GM21367 (cell line): ENCODE data around the gene AP1B1.

Experiments
- ATAC-seq: cut with Tn5 transposase; IDR thresholded peaks from one replicate; pipeline ENCODE4 v1.9.1; 2021; ENCODE audit not compliant: unreplicated experiment

Gene AP1B1

GRCh38 chr22:29334148-29334547 lies 54.2 kb downstream of the AP1B1 start:
- no peak for ATAC-seq

- ATAC-seq = no peak
Measured at GRCh38 chr22:29332886-29333496, 55.4 kb downstream of the AP1B1 start.

GRCh38 chr22:29331658-29332300 lies 56.6 kb downstream of the AP1B1 start:
- ATAC-seq = no peak

DNA sequence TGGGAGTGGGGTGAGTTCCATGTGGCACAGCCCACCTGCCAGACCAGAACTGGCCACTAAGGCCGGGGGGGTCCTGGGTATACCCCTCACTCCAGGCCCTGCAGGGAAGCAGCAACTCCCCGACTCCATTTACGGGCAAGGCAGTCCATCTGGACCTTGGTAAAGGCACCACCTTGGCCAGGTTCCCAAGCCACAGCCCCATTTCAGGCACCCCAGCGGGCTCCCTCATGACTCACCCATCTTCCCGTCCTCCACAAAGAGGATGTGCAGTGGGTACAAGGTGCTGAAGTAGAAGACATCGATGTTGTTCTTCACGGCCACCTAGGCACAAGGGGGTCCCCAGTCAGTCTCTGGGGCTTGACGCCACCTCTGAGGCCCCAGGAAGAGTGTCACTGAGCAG lies 57.2 kb downstream of the AP1B1 start:
- ATAC-seq = no peak

GRCh38 chr22:29330753-29331152 lies 57.6 kb downstream of the AP1B1 start:
- no peak for ATAC-seq

DNA sequence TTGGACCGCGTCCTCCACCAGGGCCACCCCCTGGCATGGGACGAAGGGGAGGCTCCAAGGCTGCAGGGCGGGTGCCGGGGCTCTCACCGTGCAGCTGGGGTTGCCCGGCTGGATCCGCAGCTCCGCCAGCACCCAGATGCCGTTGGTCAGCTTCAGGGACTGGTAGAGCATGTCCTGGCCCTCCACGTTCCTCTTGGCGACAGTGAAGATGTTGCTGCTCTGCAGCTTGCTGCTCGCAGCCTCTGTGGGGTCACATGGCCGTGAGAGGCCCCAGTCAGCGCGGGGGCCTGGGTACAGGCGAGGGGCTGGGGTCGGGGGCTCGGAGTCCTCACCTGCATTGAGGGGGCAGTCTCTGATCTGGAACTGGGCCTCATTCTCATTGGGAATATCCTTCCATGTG lies 58.1 kb downstream of the AP1B1 start:
- no peak for ATAC-seq

DNA sequence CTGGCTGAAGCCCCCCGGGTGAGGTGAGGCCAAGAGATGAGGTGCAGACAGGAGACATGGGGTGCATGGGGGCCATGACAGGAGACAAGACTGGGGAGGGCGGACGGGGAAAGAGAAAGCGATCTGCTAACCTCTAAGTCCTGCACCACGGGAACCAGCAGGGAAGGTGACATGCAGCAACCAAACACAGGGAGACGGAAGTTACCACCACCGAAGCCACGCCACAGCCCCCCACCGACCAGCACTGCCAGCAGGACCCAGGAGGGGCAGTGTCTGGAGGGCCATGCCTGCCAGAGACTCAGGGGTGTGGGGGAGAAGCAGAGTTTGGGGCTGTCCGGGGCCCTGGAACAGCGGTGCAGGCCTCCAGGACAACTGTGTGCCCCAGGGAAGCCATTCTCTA lies 58.8 kb downstream of the AP1B1 start:
- ATAC-seq = no peak

GRCh38 chr22:29328566-29329500 lies 59.5 kb downstream of the AP1B1 start:
- no peak for ATAC-seq

DNA sequence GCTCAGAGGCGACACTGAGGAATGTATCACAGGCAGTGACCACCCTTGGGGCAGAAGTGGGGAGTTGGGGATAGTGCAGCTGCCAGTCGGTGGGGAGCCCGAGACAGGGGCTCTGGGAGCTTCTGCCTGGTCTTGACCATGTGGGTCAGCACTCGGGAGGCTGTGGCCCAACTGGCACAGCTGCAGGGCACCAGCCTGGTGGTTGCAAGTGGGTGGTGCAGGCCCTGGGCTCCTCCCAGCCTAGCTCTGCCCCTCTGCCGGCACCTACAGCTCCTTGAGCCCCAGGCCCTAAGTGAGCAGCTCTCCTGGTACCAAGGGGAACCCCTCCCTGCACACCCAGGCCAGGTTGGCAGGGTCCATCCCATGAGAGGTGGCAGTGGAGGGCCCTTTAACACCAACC lies 60.3 kb downstream of the AP1B1 start:
- no peak for ATAC-seq

DNA sequence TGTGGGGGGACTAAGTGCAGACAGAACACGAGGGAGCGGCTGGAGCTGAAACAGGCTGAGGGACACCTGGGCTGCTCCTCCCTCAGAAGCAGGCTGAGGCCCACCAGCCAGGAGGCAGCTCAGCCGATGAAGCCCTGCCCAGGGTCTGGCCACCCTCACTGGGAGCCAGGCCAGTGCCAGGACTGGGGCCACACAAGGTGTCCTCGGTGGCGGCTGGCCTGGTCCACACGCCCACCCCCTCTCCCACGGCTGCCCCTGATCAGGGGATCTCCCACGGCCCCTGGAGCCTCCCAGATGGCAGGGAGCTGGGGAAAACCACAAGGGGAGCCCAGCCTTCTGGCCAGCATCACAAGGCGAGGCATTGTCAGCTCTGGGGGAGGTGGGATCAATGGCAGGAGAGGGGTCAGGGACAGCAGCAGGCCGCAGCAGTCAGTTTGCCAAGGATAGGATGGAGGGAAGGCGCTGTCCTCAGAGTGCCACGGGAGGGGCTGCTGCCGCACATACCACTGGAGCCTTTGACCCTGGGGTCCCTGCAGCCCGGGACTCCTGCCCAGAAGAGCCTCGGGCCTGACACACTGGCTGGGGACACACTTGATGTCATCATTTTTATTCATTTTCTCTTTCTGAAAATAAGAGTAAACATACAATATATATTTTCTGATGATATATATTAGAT lies 61.1 kb downstream of the AP1B1 start:
- no peak for ATAC-seq

GRCh38 chr22:29326481-29326880 lies 61.9 kb downstream of the AP1B1 start:
- no peak for ATAC-seq

DNA sequence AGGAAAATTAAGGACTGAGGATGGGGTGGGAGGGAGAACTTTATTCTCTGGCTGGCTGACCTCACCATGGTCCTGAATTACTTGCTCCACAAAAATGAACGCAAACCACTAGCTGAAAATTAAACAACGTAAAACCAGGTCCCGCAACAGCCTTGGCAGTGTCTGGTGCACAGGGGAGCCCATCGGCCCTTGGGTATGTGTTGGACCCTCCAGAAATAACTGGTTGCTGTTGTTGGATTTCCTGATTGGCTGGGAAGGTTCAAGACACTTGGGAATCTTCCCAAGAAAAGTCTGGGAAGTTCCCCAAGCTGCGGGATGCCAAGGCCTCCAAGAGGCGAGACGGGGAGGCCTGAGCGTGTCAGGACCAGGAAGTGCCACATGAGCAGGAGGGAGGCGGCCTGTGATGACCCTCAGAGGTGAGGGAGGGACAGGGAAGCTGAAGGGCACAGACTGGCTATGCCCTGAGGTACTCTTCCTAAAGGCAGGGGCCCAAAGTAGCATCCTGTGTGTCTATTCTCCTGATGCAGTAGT lies 62.5 kb downstream of the AP1B1 start:
- ATAC-seq = no peak

GRCh38 chr22:29325356-29325755 lies 63.0 kb downstream of the AP1B1 start:
- ATAC-seq = no peak

GRCh38 chr22:29323641-29324040 lies 64.7 kb downstream of the AP1B1 start:
- ATAC-seq = no peak

- no peak for ATAC-seq
Measured at GRCh38 chr22:29320546-29320945, 67.8 kb downstream of the AP1B1 start.

DNA sequence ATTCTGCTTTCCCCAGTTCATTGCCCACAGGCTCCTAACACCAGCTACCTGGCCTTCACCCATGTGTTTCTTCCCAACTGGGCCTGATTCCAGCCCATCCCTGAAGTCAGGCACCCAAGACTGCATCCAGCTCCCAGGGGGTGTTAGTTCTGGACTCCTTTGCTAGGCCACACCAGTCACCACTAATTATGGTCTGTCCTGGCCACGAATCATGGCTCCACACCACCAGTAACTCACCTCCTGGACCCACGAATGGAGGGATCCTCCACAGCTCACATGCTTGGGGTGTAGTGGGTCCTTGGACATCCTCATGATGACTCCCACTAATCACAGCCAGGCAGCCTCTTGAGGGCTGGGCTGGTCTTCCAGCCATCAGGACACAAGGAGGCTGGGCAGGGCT lies 69.3 kb downstream of the AP1B1 start:
- ATAC-seq = no peak

DNA sequence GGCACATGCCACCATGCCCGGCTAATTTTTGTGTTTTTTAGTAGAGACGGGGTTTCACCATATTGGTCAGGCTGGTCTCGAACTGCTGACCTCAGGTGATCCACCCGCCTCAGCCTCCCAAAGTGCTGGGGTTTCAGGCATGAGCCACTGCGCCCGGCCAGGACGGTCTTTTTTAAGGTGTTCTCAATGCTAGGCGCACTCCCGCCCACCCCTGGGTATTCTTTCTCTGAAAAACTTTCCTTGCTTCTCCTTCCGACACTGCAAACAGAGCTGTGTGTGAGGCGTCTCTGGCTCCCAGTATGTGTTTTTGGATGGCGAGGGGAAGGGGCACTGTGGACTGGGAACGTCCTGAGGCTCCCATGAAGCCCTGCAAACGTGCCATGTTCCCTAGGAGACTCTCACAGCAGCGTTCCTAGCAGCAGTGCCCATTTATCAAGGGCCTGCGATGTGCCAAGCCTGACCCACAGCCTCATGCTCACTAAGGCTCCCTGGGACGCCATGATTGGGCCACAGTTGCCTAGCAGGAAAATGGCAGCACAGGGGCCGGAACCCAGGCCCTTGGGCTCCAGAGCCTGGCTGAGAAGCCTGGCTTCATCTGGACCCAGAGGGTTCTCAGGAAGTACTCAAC lies 70.4 kb downstream of the AP1B1 start:
- no peak for ATAC-seq

GRCh38 chr22:29316141-29316828 lies 72.1 kb downstream of the AP1B1 start:
- ATAC-seq = no peak

DNA sequence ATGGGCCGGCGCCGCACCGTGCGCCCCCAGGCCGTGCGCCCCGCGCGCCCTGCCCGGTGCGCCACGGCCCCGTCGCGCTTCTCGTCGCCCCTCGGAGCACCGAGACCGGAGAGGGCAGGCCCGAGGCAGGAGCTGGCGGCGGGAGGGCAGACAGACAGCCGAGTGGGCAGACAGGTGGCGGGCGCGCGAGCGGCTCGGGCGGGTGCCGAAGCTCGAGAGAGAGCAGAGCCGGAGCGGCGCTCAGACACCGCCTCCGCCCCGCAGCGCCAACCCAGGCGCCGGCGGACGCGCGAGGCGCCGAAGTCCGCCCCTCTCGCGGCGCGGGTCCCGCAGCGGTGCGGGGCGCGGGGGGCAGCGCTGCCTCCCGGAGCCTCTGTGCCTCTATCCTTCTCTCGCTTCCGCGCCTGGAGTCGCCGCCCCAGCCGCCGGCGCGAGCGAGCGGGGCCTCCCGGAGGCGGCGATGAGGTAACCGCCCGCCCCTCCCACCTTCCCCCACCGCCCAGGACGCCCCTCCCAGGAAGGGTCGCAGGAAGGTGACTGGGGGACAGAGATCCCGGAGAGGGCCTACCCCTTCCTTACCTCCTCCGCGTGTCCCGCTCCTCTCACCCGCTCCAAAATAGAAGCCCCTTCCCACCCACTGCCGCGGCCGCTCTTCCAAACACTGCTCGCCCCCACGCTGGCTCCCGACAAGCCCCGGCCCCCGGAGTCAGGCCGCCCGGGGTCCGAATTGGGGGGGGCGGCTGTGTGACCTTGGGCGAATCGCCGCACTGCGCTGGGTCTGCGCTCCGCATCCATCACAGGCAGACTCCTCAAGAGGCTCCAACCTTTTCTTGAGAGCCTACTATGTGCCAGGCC lies 72.9 kb downstream of the AP1B1 start, which contains the start of gene RASL10A:
TSS of gene RASL10A (minus strand) at position 412 of the 855 bp plus-strand sequence. CDS start 451 bp downstream, outside the sequence.
- ATAC-seq = no peak
